ENCODE measurements around the gene NEGR1.

GRCh38 chr1:71494163-71494562 lies 788.2 kb downstream of the NEGR1 start:
- TF ChIP-seq, protein P1, sequence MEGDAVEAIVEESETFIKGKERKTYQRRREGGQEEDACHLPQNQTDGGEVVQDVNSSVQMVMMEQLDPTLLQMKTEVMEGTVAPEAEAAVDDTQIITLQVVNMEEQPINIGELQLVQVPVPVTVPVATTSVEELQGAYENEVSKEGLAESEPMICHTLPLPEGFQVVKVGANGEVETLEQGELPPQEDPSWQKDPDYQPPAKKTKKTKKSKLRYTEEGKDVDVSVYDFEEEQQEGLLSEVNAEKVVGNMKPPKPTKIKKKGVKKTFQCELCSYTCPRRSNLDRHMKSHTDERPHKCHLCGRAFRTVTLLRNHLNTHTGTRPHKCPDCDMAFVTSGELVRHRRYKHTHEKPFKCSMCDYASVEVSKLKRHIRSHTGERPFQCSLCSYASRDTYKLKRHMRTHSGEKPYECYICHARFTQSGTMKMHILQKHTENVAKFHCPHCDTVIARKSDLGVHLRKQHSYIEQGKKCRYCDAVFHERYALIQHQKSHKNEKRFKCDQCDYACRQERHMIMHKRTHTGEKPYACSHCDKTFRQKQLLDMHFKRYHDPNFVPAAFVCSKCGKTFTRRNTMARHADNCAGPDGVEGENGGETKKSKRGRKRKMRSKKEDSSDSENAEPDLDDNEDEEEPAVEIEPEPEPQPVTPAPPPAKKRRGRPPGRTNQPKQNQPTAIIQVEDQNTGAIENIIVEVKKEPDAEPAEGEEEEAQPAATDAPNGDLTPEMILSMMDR (IDR thresholded peaks at IDR 0.05 in 8 of 11, conservative IDR thresholded peaks at IDR 0.05 in 3 of 11): no peak
- TF ChIP-seq POLR2AphosphoS5 (IDR thresholded peaks at IDR 0.05): no peak
